RWPE1 (cell line): Measurements from ENCODE around the gene TMED1.

Source experiments
- CTCF ChIA-PET: fragments of 350-600 bp; sonication (Branson Sonifier 250); formaldehyde crosslinking; extraction: SDS; loops from one replicate; lab custom pipeline; 2021; lab: Yijun Ruan, JAX
- POLR2A ChIA-PET: fragments of 400-600 bp; formaldehyde crosslinking; extraction: SDS; loops from one replicate; lab custom pipeline; 2020; ENCODE audit warnings: antibody characterized with exemption; ENCODE audit not compliant: low non-redundant PET; lab: Yijun Ruan, JAX
- DNase-seq: peaks from one replicate; pipeline ENCODE4 v3.0.0; 2012; ENCODE audit warnings: low spot score
- H3K27ac ChIP-seq: fragments of 450-650 bp; 2 replicates; pipeline ENCODE4 v1.5.1; 2017
- CTCF ChIP-seq: fragments of 450-650 bp; conservative IDR thresholded peaks from 2 replicates; pipeline ENCODE4 v1.5.1; 2017; ENCODE audit warnings: low read depth, mild to moderate bottlenecking

The TMED1 gene

GRCh38 chr19:10815007-10815536 is 20.9 kb downstream of the TMED1 start:
- ChIA-PET POLR2A (no interaction called here), CTCF (interaction anchor here (0.5 kb wide), 1 partner anchor 49 kb away, joined by 3 read pairs; no protein-coding TSS in a partner anchor)
- no peak overlapping the region; the same call in 1 of the 2 replicates for H3K27ac ChIP-seq
- no peak for DNase-seq
- TF ChIP-seq CTCF = no peak

GRCh38 chr19:10812902-10813404 is 23.1 kb downstream of the TMED1 start:
- DNase-seq = peak; percentile 38
- peak overlapping the region; percentile 34 for H3K27ac ChIP-seq
- POLR2A ChIA-PET = interaction anchor here (0.5 kb wide), 1 partner anchor 923 kb away, joined by 3 read pairs; no protein-coding TSS in a partner anchor
- TF ChIP-seq CTCF = no peak
- CTCF ChIA-PET = interaction anchor here (0.6 kb wide), 1 partner anchor 18 kb away, joined by 3 read pairs; no protein-coding TSS in a partner anchor

GRCh38 chr19:10812196-10812595 is 23.8 kb downstream of the TMED1 start:
- POLR2A ChIA-PET = interaction anchor here (0.5 kb wide), 1 partner anchor 922 kb away, joined by 3 read pairs; no protein-coding TSS in a partner anchor
- no peak for DNase-seq
- peak overlapping the region; percentile 34 for H3K27ac ChIP-seq
- no peak for TF ChIP-seq CTCF
- CTCF ChIA-PET = no interaction called here

GRCh38 chr19:10811391-10812111 is 24.5 kb downstream of the TMED1 start:
- DNase-seq = no peak
- peak overlapping the region; percentile 34; the same call in 1 of the 2 replicates for H3K27ac ChIP-seq
- POLR2A ChIA-PET = no interaction called here
- CTCF ChIA-PET = no interaction called here
- TF ChIP-seq CTCF = no peak

- DNase-seq = no peak
- CTCF ChIA-PET = interaction anchor here (0.5 kb wide), 1 partner anchor 264 kb away, joined by 3 read pairs; no protein-coding TSS in a partner anchor
- no peak for TF ChIP-seq CTCF
- POLR2A ChIA-PET = no interaction called here
- peak overlapping the region; percentile 76 for H3K27ac ChIP-seq
Observed at GRCh38 chr19:10809651-10810285, 26.2 kb downstream of the TMED1 start.

GRCh38 chr19:10808937-10809649 is 26.9 kb downstream of the TMED1 start:
- peak; percentile 80 for DNase-seq
- CTCF ChIA-PET = interaction anchor here (0.5 to 1.0 kb wide), 3 partner anchors 9 to 265 kb away, joined by 3 read pairs; no protein-coding TSS in a partner anchor
- POLR2A ChIA-PET = no interaction called here
- H3K27ac ChIP-seq = peak overlapping the region; percentile 76
- no peak for TF ChIP-seq CTCF
